H9 (cell line): ENCODE results near the gene GPD1. TPM values are rescaled to one million over a fixed set of nuclear protein-coding genes. Genes with fewer than 3 reads are reported as not detected.

Experiments used
- DNase-seq: peaks from one replicate; pipeline ENCODE4 v3.0.0-alpha.2; 2017
- H2AFZ ChIP-seq: one replicate; pipeline ENCODE4 v1.6.1; 2013; ENCODE audit warnings: mild to moderate bottlenecking, low read length, control low read depth, moderate library complexity
- H2AK5ac ChIP-seq: 2 replicates; pipeline ENCODE4 v1.6.1; 2013; ENCODE audit warnings: low read length, control low read depth, mixed read lengths; ENCODE audit not compliant: insufficient read length
- H2BK120ac ChIP-seq: one replicate; pipeline ENCODE4 v1.6.1; 2013; ENCODE audit warnings: low read depth, mild to moderate bottlenecking, low read length, control low read depth, inconsistent platforms; ENCODE audit not compliant: poor library complexity, severe bottlenecking
- H2BK12ac ChIP-seq: 2 replicates; pipeline ENCODE4 v1.6.1; 2013; ENCODE audit warnings: low read length, control low read depth, mixed read lengths, low read depth; ENCODE audit not compliant: insufficient read length
- H2BK15ac ChIP-seq: 2 replicates; pipeline ENCODE4 v1.6.1; 2013; ENCODE audit warnings: low read depth, low read length, control low read depth
- H2BK20ac ChIP-seq: one replicate; pipeline ENCODE4 v1.6.1; 2013; ENCODE audit warnings: low read depth, mild to moderate bottlenecking, low read length, control low read depth, inconsistent platforms; ENCODE audit not compliant: poor library complexity, severe bottlenecking
- H2BK5ac ChIP-seq: 2 replicates; pipeline ENCODE4 v1.6.1; 2013; ENCODE audit warnings: low read length, control low read depth, mixed read lengths; ENCODE audit not compliant: insufficient read length
- H3K14ac ChIP-seq: 2 replicates; pipeline ENCODE4 v1.6.1; 2013; ENCODE audit warnings: low read length, control low read depth; ENCODE audit not compliant: insufficient read depth
- H3K18ac ChIP-seq: 2 replicates; pipeline ENCODE4 v1.6.1; 2013; ENCODE audit warnings: low read depth, mild to moderate bottlenecking, mixed read lengths, low read length, control low read depth; ENCODE audit not compliant: insufficient read length
- H3K23ac ChIP-seq: 2 replicates; pipeline ENCODE4 v1.6.1; 2013; ENCODE audit warnings: low read length, control low read depth, mixed read lengths, low read depth; ENCODE audit not compliant: insufficient read length
- H3K23me2 ChIP-seq: 2 replicates; pipeline ENCODE4 v1.6.1; 2013; ENCODE audit warnings: low read depth, mild to moderate bottlenecking, mixed read lengths, low read length, control low read depth; ENCODE audit not compliant: insufficient read length, poor library complexity, severe bottlenecking
- H3K27ac ChIP-seq: 2 replicates; pipeline ENCODE4 v1.5.1; 2013; ENCODE audit warnings: low read length, control low read depth, mixed read lengths, low read depth; ENCODE audit not compliant: insufficient read length
- H3K27me3 ChIP-seq: 2 replicates; pipeline ENCODE4 v1.6.1; 2013; ENCODE audit warnings: low read length, control low read depth, inconsistent platforms; ENCODE audit not compliant: insufficient read depth
- H3K4ac ChIP-seq: 2 replicates; pipeline ENCODE4 v1.6.1; 2013; ENCODE audit warnings: low read depth, mild to moderate bottlenecking, control low read depth, inconsistent platforms, low read length, moderate library complexity
- H3K4me1 ChIP-seq: 2 replicates; pipeline ENCODE4 v1.6.1; 2013; ENCODE audit warnings: low read length, control low read depth, inconsistent platforms; ENCODE audit not compliant: insufficient read depth
- H3K4me2 ChIP-seq: 2 replicates; pipeline ENCODE4 v1.6.1; 2013; ENCODE audit warnings: low read length, control low read depth, mixed read lengths; ENCODE audit not compliant: insufficient read length, insufficient read depth
- H3K56ac ChIP-seq: 2 replicates; pipeline ENCODE4 v1.6.1; 2013; ENCODE audit warnings: low read depth, mild to moderate bottlenecking, mixed read lengths, low read length, control low read depth; ENCODE audit not compliant: insufficient read length
- H3K79me1 ChIP-seq: 2 replicates; pipeline ENCODE4 v1.6.1; 2013; ENCODE audit warnings: low read depth, mild to moderate bottlenecking, moderate library complexity, low read length, control low read depth, inconsistent platforms; ENCODE audit not compliant: insufficient read depth, poor library complexity, severe bottlenecking
- H3K79me2 ChIP-seq: 2 replicates; pipeline ENCODE4 v1.6.1; 2013; ENCODE audit warnings: low read length, control low read depth, inconsistent platforms; ENCODE audit not compliant: insufficient read depth
- H3K9ac ChIP-seq: 2 replicates; pipeline ENCODE4 v1.6.1; 2013; ENCODE audit warnings: low read length, control low read depth, mixed read lengths; ENCODE audit not compliant: insufficient read length; ENCODE audit errors: extremely low read depth
- H3K9me3 ChIP-seq: one replicate; pipeline ENCODE4 v1.6.1; 2013; ENCODE audit warnings: low read depth, low read length, inconsistent platforms; ENCODE audit not compliant: control insufficient read depth
- H3T11ph ChIP-seq: one replicate; pipeline ENCODE4 v1.6.1; 2013; ENCODE audit warnings: mild to moderate bottlenecking, low read length, control low read depth, inconsistent platforms
- H4K20me1 ChIP-seq: one replicate; pipeline ENCODE4 v1.6.1; 2013; ENCODE audit not compliant: control insufficient read depth, insufficient read length, insufficient read depth
- H4K5ac ChIP-seq: 2 replicates; pipeline ENCODE4 v1.6.1; 2013; ENCODE audit warnings: low read depth, mild to moderate bottlenecking, mixed read lengths, low read length, control low read depth; ENCODE audit not compliant: insufficient read length
- H4K8ac ChIP-seq: replicated peaks from 2 replicates; pipeline ENCODE4 v1.6.1; 2013; ENCODE audit warnings: low read length, control low read depth, mixed read lengths, low read depth; ENCODE audit not compliant: insufficient read length
- H4K91ac ChIP-seq: 2 replicates; pipeline ENCODE4 v1.6.1; 2013; ENCODE audit warnings: low read depth, mild to moderate bottlenecking, moderate library complexity, mixed read lengths, low read length, control low read depth; ENCODE audit not compliant: insufficient read length
- H3K27ac Mint-ChIP-seq, 3 experiments: 2 replicates in 2 of 3; 3 replicates in 1 of 3; pipeline ENCODE4 v1.8.0; 2020 to 2021; ENCODE audit warnings: mixed read lengths in 3 of 3, mild to moderate bottlenecking in 1 of 3, moderate library complexity in 1 of 3
- H3K27me3 Mint-ChIP-seq: 2 replicates; pipeline ENCODE4 v1.8.0; 2021; ENCODE audit warnings: low read depth, mild to moderate bottlenecking, moderate library complexity, mixed read lengths
- H3K36me3 Mint-ChIP-seq, 3 experiments: 2 replicates in 2 of 3; 3 replicates in 1 of 3; pipeline ENCODE4 v1.8.0; 2020 to 2021; ENCODE audit warnings: low read depth in 3 of 3, mixed read lengths in 3 of 3; ENCODE audit not compliant: insufficient read depth in 1 of 3
- H3K4me1 Mint-ChIP-seq, 2 experiments: 2 replicates each; pipeline ENCODE4 v1.8.0; 2020; ENCODE audit warnings: mixed read lengths in 2 of 2
- H3K4me3 Mint-ChIP-seq, 2 experiments: 2 replicates in 1 of 2; 3 replicates in 1 of 2; pipeline ENCODE4 v1.8.0; 2020 to 2021; ENCODE audit warnings: mild to moderate bottlenecking in 2 of 2, mixed read lengths in 2 of 2, moderate library complexity in 1 of 2
- H3K9me3 Mint-ChIP-seq, 2 experiments: 2 replicates in 1 of 2; 3 replicates in 1 of 2; pipeline ENCODE4 v1.8.0; 2020; ENCODE audit warnings: mild to moderate bottlenecking in 2 of 2, mixed read lengths in 2 of 2, moderate library complexity in 1 of 2
- CTCF ChIP-seq: fragments of 200-600 bp; sonication (generic); conservative IDR thresholded peaks from 3 replicates; pipeline ENCODE4 v1.8.0; 2021; ENCODE audit warnings: antibody characterized with exemption, mild to moderate bottlenecking
- WGBS: extraction: QIAGEN DNeasy Blood & Tissue Kit; methylation state at CpG from one replicate; pipeline ENCODE4 v1.1.7; 2013; ENCODE audit warnings: missing lambda C conversion rate, low lambda C conversion rate, mixed read lengths; ENCODE audit not compliant: insufficient read length; ENCODE audit errors: extremely low coverage; 5-methylcytosine and 5-hydroxymethylcytosine counted together
- total RNA-seq: library from RNA; stranded (reverse); gene quantifications from 2 replicates; pipeline ENCODE4 v1.2.1, GENCODE V29; 2021

The GPD1 gene
- total RNA-seq, 1 experiment from 2014 or later: 0.70 TPM

GRCh38 chr12:50087151-50087550 is 16.7 kb upstream of the GPD1 start:
- H4K5ac ChIP-seq: no peak overlapping the region
- no peak overlapping the region for H2BK15ac ChIP-seq
- H3K4me1 Mint-ChIP-seq: peaks cover 9 to 12% of the 10 kb centered on the region in 2 experiments
- no peaks in the 10 kb centered on the region for H3K9me3 Mint-ChIP-seq
- H2AK5ac ChIP-seq: no peak overlapping the region
- no peak overlapping the region for H3K14ac ChIP-seq
- peaks cover 50 to 62% (median 57%) of the 10 kb centered on the region in 3 experiments; a peak in 6 of 7 replicates for H3K36me3 Mint-ChIP-seq
- H3K4me1 ChIP-seq: no peaks in the 10 kb centered on the region
- no peak overlapping the region for H3K27ac ChIP-seq
- H2BK5ac ChIP-seq: no peak overlapping the region
- no peaks in the 10 kb centered on the region for H3K9me3 ChIP-seq
- no peak overlapping the region for H3K9ac ChIP-seq
- no peak overlapping the region for H4K91ac ChIP-seq
- no peak overlapping the region for H2BK20ac ChIP-seq
- H3K4ac ChIP-seq: no peak overlapping the region
- H2BK120ac ChIP-seq: no peak overlapping the region
- H3K79me1 ChIP-seq: no peaks in the 10 kb centered on the region
- no peak overlapping the region for H3K18ac ChIP-seq
- H3K23me2 ChIP-seq: no peaks in the 10 kb centered on the region
- peaks cover 3% of the 10 kb centered on the region; the same call in 1 of the 2 replicates for H3K27me3 Mint-ChIP-seq
- H3K23ac ChIP-seq: no peak overlapping the region
- DNase-seq: no peak
- no peak overlapping the region for H4K8ac ChIP-seq
- no peak for TF ChIP-seq CTCF
- H3T11ph ChIP-seq: no peak overlapping the region
- no peak overlapping the region for H2BK12ac ChIP-seq
- H3K27ac Mint-ChIP-seq: no peak overlapping the region
- H3K4me2 ChIP-seq: no peak overlapping the region
- no peaks in the 10 kb centered on the region for H4K20me1 ChIP-seq
- peak overlapping the region; percentile 38 to 41; a peak in 3 of 5 replicates for H3K4me3 Mint-ChIP-seq
- no CpG with 5 or more reads among the region's 9 CpGs for WGBS
- H2AFZ ChIP-seq: no peak overlapping the region
- no peaks in the 10 kb centered on the region for H3K27me3 ChIP-seq
- no peak overlapping the region for H3K56ac ChIP-seq
- H3K79me2 ChIP-seq: no peaks in the 10 kb centered on the region
